ENCODE data around the gene CCNB1IP1.
"Not testable (repeated sequence)": the region's sequence is repeated elsewhere in the genome, so short reads cannot be mapped to it uniquely, and the experiment has no call there.

GRCh38 chr14:20281998-20282397, 51.1 kb downstream of the CCNB1IP1 start:
- TF ChIP-seq YY1 (IDR thresholded peaks at IDR 0.05; ENCODE audit: insufficient read depth, insufficient read length); ZNF274 (IDR thresholded peaks at IDR 0.05; ENCODE audit: low read depth, low read length): not testable (repeated sequence)
